Esophagus squamous epithelium (tissue), 5 donors: ENCODE data around the gene HS3ST3A1. TPM values are rescaled to one million over a fixed set of nuclear protein-coding genes. Genes with fewer than 3 reads are reported as not detected.

Experiments used
- DNase-seq: peaks from one replicate; lab custom pipeline; 2025; lab: John Stamatoyannopoulos, UW
- H3K27ac ChIP-seq, 4 donors: fragments of 200-600 bp; sonication (generic); one replicate each; pipeline ENCODE4 v1.5.1; 2016 to 2019; ENCODE audit warnings: mild to moderate bottlenecking in 1 of 4
- H3K27me3 ChIP-seq, 4 donors: fragments of 200-600 bp; sonication (generic); 1 replicate in 3 of 4; 2 replicates in 1 of 4; pipeline versions ENCODE4 v1.5.1 to v1.6.0; 2017 to 2021; ENCODE audit warnings: antibody characterized with exemption in 1 of 4
- H3K36me3 ChIP-seq, 3 donors: fragments of 200-600 bp; sonication (generic); one replicate each; pipeline ENCODE4 v1.5.1; 2016 to 2019
- H3K4me1 ChIP-seq, 3 donors: fragments of 200-600 bp; sonication (generic); one replicate each; pipeline ENCODE4 v1.5.1; 2017 to 2019
- H3K4me3 ChIP-seq, 4 donors: fragments of 200-600 bp; sonication (generic); 1 replicate in 3 of 4; 2 replicates in 1 of 4; pipeline ENCODE4 v1.5.1; 2016 to 2019; ENCODE audit warnings: mild to moderate bottlenecking in 2 of 4, moderate library complexity in 1 of 4
- H3K9me3 ChIP-seq, 3 donors: fragments of 200-600 bp; sonication (generic); one replicate each; pipeline ENCODE4 v1.5.1; 2016 to 2019
- POLR2A ChIP-seq, 4 donors: fragments of 450-650 bp; IDR thresholded peaks; one replicate each; pipeline ENCODE4 v1.6.1; 2017; ENCODE audit warnings: antibody characterized with exemption in 4 of 4, mild to moderate bottlenecking in 4 of 4, moderate library complexity in 3 of 4
- WGBS, 2 donors: methylation state at CpG; one replicate each; pipeline ENCODE4 v1.1.5; 2018; 5-methylcytosine and 5-hydroxymethylcytosine counted together
- intact Hi-C: fragments of 100-400 bp; cut with DNase I; formaldehyde crosslinking; loops from one replicate; pipeline ENCODE4 v1.15.0; 2022
- total RNA-seq, 4 donors: library from RNA; depleted of rRNA; stranded (reverse); fragments of >200 nt; gene quantifications; one replicate each; pipeline ENCODE4 v1.1.0, GENCODE V29; 2016
- TF ChIP-seq, protein P1 (sequence below), 6 experiments: fragments of 450-650 bp in 4 of 6; fragments of 200-600 bp in 2 of 6; sonication (generic) in 2 of 6; IDR thresholded peaks; one replicate each; pipeline ENCODE4 v1.5.1; 2016 to 2019; ENCODE audit warnings: antibody characterized with exemption in 6 of 6, mild to moderate bottlenecking in 4 of 6, moderate library complexity in 4 of 6
- donor health status: DM: yes; HTN: yes; CAD: no.

HS3ST3A1 gene
- total RNA-seq, 4 donors from 2014 or later = 12.0 to 17.5 (median 14.1) TPM

DNA sequence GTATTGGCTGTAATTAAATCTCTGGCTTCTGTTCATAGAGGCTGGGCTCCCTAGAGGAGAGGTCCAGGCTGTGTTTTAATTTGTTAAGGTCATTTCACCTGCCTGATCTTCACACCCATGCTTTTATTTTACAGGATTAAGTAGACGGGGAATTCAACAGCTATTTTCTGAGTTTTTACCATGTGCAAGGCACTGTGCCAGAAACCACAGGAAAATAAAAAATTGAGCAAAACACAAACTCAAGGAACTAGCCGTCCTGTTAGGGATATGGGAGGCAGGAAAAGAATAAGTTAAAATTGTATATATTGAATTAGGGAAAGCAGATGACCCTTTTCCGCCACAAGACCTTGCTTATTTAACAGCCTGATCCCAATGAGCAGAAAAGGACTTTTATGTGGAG, 29.1 kb downstream of the HS3ST3A1 start:
- Histone ChIP-seq H3K9me3 (peaks cover 0 to 6% (median 0%) of the 10 kb centered on the region in 3 donors), H3K36me3 (no peaks in the 10 kb centered on the region), H3K27ac (no peak overlapping the region), H3K4me1 (no peaks in the 10 kb centered on the region), H3K4me3 (no peak overlapping the region), H3K27me3 (peaks cover 0 to 4% (median 0%) of the 10 kb centered on the region in 4 donors)
- intact Hi-C loops = no loop called here
- DNase-seq = no peak
- no peak for TF ChIP-seq POLR2A (IDR thresholded peaks at IDR 0.05)
- TF ChIP-seq, protein P1, sequence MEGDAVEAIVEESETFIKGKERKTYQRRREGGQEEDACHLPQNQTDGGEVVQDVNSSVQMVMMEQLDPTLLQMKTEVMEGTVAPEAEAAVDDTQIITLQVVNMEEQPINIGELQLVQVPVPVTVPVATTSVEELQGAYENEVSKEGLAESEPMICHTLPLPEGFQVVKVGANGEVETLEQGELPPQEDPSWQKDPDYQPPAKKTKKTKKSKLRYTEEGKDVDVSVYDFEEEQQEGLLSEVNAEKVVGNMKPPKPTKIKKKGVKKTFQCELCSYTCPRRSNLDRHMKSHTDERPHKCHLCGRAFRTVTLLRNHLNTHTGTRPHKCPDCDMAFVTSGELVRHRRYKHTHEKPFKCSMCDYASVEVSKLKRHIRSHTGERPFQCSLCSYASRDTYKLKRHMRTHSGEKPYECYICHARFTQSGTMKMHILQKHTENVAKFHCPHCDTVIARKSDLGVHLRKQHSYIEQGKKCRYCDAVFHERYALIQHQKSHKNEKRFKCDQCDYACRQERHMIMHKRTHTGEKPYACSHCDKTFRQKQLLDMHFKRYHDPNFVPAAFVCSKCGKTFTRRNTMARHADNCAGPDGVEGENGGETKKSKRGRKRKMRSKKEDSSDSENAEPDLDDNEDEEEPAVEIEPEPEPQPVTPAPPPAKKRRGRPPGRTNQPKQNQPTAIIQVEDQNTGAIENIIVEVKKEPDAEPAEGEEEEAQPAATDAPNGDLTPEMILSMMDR (IDR thresholded peaks at IDR 0.05) = no peak
- 37 to 40% methylated on average over 3 of the region's 3 CpGs for WGBS, 2 donors

DNA sequence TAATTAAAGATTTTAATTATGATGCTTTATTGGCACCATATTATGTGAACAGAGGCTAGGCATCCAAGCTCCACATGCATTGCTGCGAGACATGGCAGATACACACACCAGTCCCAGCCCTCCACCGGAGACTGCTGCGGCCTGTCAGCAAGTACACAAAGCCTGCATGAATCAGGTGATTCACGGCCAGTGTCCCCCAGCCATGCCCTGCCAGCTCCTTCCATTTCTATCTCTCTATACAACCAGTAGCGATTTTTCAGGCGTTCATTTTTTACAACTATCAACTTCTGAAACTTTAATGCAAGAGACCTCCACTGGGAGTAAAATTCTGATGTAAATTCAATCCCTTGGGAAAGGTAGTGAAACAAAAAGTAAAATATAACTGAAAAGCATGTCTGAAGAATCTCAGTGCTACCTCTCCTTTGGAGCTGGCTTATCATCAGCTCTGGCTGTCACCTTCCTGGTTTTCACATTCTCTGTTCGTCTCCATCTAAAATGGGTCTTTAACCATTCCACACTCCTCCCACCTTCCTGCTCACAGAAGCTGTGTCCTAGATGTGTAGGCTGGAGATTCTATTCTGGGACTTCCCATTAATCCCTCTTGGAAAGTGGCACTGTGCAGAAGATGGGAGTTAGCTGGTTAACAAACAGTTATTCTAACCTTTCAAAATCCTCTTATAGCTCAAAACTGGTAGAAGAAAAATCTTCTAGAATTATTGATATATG, 32.2 kb downstream of the HS3ST3A1 start:
- WGBS, 2 donors = 69 to 79% methylated on average over 7 of the region's 7 CpGs
- no peaks in the 10 kb centered on the region for H3K36me3 ChIP-seq
- TF ChIP-seq, protein P1 (IDR thresholded peaks at IDR 0.05) = no peak
- TF ChIP-seq POLR2A (IDR thresholded peaks at IDR 0.05) = no peak
- no peak for DNase-seq
- intact Hi-C loops = no loop called here
- peaks cover 0 to 7% (median 0%) of the 10 kb centered on the region in 4 donors for H3K27me3 ChIP-seq
- no peak overlapping the region for H3K4me3 ChIP-seq
- H3K9me3 ChIP-seq = no peaks in the 10 kb centered on the region
- H3K27ac ChIP-seq = no peak overlapping the region
- H3K4me1 ChIP-seq = no peaks in the 10 kb centered on the region

DNA sequence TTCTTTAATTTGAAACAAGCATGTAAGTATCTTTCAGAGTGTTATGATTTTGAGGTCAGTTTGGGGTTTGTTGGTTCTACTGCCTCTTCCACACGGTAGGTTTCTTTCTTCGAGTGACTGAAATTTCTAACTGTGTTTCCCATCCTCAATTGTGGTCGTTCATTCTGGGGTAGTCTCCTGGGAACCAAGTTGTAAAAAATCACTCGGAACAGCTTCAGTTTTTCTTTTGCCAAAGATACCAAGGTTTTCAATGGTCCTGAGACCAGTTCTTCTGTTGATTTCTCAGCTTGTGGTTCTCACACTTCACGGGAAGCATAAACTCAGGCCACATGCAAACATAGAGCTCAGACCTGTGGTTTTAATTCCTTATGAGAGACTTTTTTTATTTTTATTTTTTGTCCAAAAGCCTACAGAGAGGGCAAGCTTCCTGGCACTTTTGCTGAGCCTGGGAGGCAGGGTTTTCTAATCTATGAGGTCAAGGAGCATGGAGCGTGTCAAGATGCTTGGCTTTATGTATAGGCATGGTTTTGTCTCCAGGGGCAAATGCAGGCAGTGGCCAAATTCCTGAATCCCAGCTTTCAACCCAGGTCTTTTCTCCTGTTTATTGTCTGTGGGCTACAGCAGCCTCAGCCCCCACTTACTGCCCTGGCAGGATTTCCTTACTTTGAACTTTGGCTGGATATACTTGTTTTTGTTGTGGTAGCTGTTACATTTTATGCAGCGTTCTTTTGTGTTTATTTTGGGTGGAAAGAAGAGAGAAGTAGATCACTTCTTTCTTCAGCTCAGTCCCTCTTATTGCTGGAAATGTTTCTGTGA, 32.9 kb downstream of the HS3ST3A1 start:
- no peaks in the 10 kb centered on the region for H3K9me3 ChIP-seq
- WGBS, 2 donors = 66 to 77% methylated on average over 7 of the region's 7 CpGs
- peaks cover 0 to 7% (median 0%) of the 10 kb centered on the region in 4 donors for H3K27me3 ChIP-seq
- no peak overlapping the region for H3K27ac ChIP-seq
- intact Hi-C loops = no loop called here
- no peak overlapping the region for H3K4me3 ChIP-seq
- DNase-seq = no peak
- no peak for TF ChIP-seq POLR2A (IDR thresholded peaks at IDR 0.05)
- TF ChIP-seq, protein P1 (IDR thresholded peaks at IDR 0.05) = no peak
- no peaks in the 10 kb centered on the region for H3K4me1 ChIP-seq
- H3K36me3 ChIP-seq = no peaks in the 10 kb centered on the region

DNA sequence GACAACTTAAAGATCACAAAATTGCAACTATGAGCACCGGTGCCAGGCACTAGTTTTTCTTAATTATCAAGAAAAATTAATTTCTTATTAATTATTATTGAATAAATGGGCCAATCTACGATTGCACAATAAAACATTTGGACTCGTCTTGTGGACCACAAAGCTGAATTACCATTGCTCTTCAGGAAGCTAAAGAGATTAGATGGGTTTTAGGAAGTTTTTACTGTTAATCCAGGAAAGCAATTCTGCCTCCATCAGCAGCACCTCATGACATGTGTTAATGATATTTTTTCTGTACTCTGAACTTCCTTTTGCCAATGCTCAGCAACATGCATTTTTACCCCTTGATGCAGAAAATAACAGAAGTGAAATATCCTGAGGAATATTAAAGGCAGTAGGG, 37.9 kb downstream of the HS3ST3A1 start:
- WGBS, 2 donors = 29 to 48% methylated on average over 3 of the region's 3 CpGs
- Histone ChIP-seq H3K4me1 (no peaks in the 10 kb centered on the region), H3K4me3 (no peak overlapping the region), H3K9me3 (no peaks in the 10 kb centered on the region), H3K27me3 (peaks cover 0 to 3% (median 0%) of the 10 kb centered on the region in 4 donors), H3K36me3 (no peaks in the 10 kb centered on the region), H3K27ac (no peak overlapping the region)
- no peak for TF ChIP-seq POLR2A (IDR thresholded peaks at IDR 0.05)
- TF ChIP-seq, protein P1 (IDR thresholded peaks at IDR 0.05) = no peak
- no peak for DNase-seq
- intact Hi-C loops = no loop called here

DNA sequence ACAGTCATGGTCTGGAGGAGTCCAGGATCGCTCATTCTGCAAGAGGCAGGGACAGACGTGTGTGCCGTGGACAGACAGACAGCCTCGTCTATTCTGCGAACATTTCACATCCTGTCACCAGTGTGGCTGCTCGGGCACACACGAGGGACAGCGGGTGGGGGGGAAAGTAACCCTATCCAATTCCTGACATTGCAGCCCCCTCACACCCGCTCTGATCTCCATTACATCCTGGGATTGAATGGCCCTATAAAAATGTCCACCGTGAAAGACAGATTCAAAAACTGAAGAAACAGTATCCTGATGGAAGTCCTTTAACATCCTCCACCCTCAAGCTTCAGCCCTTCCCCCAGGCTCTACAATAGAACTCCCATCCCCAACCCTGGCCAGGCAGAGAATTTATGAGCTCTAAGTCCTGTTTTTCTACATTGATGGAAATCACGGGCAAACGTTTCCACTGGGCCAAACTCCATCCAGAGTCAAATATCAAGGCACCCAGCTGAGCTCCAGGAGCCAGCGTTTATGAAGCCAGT, 39.4 kb downstream of the HS3ST3A1 start:
- DNase-seq = no peak
- Histone ChIP-seq H3K4me1 (no peaks in the 10 kb centered on the region), H3K4me3 (no peak overlapping the region), H3K27me3 (peaks cover 0 to 3% (median 0%) of the 10 kb centered on the region in 4 donors), H3K27ac (no peak overlapping the region), H3K36me3 (no peaks in the 10 kb centered on the region), H3K9me3 (no peaks in the 10 kb centered on the region)
- WGBS, 2 donors = 55 to 61% methylated on average over 13 of the region's 13 CpGs
- intact Hi-C loops = no loop called here
- TF ChIP-seq, protein P1 (IDR thresholded peaks at IDR 0.05) = no peak
- no peak for TF ChIP-seq POLR2A (IDR thresholded peaks at IDR 0.05)
